HUDEP-2 (cell line): ENCODE data around the gene SBK3.
"Not testable (repeated sequence)": the region's sequence is repeated elsewhere in the genome, so short reads cannot be mapped to it uniquely, and the experiment has no call there.

Experiments
- DNase-seq, 76 experiments: peaks; one replicate each; lab custom pipeline; 2025; ENCODE audit not compliant: unreplicated experiment in 76 of 76; lab: John Stamatoyannopoulos, UW

Gene SBK3

DNA sequence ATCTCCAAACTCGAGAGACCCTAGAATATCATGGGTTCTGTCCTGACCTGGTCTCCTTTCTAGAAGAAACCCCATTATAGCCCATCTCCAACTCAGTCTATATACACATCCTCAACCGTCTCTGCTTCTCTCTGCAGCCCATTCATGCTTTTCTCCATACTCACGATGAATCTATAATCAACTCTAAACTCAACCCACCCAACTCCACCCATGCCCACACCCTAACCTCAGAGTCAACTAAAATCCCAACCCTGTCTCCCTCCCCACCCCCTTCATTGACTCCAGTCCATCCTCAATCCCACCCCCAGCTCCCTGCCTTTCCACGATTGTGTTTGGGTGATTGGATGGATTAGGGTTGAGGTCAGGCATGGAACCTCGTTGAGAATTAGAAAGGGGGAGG is 1.8 kb downstream of the SBK3 start:
- DNase-seq: no peak

DNA sequence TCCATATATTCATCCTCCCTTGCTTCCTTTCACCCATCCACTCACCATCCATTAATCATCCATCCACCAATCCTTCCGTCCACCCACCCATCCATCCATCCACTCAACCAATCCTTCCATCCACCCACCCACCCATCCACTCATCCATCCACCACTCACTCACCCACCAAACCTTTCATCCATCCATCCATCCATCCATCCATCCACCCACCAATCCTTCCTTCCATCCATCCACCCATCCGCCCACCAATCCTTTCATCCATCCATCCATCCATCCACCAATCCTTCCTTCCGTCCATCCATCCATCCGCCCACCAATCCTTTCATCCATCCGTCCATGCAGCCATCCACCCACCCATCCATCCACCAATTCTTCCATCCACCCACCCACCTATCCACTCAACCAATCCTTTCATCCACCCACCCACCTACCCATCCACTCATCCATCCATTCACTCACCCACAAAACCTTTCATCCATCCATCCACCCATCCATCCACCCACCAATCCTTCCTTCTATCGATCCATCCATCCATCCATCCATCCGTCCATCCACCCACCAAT is 3.0 kb downstream of the SBK3 start:
- no peak for DNase-seq

DNA sequence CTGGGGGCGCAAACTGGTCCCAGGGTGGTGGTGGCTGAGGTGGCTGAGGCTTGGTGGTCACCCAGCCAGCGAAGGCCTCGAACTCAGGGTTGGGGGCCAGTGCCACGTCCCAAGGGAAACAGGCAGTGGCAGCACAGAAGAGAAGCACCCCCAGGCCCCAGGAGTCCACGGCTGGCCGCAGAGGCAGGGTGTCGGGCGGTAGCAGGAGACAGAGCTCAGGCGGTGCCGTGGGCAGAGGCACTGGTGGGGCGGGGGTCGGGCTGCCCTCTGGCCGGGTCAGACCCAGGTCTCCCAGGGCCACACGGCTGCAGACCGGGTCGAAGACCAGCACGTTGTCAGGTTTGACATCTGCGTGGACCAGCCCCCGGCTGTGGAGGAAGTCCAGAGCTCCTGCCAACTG is 4.3 kb downstream of the SBK3 start:
- no peak for DNase-seq

DNA sequence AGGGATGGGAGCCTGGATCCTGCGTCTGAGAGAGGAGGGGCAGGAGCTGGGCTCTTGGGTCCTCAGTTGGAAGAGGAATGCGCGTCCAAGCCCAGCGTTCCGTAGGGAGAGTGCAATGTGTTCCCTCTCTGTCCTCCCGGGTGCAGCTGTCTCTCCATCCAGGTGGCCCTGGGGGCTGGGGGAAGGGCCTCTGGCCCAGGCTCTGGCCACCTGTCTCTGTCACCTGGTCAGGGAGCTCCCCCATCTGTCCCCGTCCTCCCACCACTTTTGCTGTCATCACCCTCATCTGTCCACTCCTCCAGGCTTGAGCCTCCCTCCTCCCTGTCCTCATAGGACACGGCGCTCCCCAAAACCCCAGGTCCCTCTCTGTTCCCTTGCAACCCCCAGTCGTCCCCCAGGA is 4.7 kb downstream of the SBK3 start:
- DNase-seq: no peak

DNA sequence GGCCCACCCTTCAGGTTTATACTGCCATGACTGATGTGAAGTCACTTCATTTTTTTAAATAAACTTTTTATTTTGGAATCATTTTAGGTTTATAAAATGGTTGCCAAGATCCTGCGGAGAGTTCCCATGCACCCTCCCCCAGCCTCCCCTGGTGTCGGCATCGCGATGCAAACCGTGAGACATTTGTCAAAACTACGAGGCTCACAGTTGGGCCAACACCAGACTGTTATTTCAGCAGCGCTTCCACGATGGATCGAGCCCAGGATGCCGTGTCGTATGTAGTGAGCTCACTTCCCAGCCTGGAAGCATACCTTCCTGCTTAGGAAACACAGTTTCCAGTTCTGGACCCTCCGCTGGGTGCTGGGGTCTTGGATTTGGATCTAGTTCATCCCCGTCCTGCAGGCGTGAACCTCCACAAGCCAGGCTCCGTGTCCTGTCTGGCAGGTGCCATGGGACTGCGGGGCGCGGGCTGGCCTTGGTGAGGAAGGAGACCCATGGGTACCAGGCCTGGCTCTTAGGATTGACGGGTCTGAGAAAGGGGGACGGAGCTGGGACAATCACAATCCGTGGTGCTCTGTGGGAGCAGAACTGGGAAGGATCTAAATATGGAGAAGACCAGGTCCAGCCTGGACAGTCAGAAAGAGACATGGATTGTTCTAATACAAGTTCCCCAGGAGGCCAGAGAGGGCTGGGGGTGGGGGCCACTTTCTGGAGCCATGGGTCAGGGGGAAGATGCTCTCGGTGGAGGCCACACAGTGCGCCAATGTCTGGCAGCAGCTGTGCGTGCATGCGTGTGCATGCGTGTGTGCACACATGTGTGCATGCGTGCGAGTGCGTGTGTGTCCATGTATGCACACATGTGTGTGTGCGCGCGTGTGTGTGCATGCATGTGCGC is 6.0 kb downstream of the SBK3 start:
- no peak for DNase-seq

DNA sequence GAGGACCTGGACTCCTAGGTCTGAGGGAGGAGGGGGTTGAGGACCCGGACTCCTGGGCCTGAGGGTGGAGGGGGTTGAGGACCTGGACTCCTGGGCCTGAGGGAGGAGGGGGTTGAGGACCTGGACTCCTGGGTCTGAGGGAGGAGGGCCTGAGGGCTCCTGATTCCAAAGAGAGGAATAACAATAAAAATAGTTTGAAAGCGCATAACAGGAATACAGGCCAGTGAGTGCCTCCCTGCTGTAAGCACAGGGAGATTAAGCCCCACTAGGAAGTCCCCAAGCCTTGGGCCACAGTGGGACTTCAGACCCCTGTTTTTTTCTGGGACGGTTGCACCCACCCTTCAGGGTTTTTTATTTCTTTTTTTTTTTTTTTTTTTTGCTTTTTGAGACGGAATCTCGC is 7.2 kb downstream of the SBK3 start:
- no peak for DNase-seq

DNA sequence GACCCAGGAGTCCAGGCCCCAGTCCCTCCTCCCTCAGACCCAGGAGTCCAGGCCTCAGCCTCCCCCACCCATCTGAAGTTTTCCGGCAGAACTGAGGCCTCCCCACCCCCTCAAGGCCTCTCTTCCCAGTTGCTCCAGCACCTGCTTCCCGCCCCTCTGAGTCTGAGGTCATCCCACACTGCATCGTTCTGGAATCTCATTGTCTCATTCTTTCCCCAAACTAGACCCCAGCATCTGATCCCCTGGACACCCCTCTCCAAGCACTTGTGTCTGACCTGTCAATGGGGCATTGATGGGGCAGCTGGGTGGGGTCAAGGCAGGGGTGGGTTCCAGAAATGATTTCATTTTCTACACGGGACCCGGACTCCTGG is 7.6 kb downstream of the SBK3 start:
- no peak for DNase-seq

DNA sequence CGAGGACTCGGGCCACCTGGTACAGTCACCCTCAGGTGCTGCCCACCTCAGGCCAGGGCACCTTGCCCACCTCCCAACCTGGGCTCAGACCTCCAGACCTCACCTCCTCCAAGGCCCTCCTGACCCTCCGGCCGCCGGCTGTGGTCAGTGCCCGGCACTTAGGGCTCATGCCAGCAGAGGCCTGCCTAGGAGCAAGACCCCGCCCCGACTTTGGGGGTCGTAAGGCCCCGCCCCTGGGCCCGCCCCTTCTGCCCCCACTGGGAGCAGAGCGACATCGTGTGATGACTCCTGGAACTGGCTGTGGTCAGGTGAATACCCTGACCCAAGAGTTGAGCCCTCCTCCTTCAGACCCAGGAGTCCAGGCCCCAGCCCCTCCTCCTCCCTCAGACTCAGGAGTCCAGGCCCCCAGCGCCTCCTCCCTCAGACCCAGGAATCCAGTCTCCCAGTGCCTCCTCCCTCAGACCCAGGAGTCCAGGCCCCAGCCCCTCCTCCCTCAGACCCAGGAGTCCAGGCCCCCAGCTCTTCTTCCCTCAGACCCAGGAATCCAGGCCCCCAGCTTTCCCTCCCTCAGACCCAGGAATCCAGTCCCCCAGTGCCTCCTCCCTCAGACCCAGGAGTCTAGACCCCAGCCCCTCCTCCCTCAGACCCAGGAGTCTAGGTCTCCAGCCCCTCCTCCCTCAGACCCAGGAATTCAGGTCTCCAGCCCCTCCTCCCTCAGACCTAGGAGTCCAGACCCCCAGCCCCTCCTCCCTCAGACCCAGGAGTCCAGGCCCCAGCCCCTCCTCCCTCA is 8.2 kb downstream of the SBK3 start, which contains the start of gene SBK2:
TSS of gene SBK2 (minus strand) at position 183 of the 790 bp plus-strand sequence. CDS start 839 bp downstream, outside the sequence.
- DNase-seq: no peak

DNA sequence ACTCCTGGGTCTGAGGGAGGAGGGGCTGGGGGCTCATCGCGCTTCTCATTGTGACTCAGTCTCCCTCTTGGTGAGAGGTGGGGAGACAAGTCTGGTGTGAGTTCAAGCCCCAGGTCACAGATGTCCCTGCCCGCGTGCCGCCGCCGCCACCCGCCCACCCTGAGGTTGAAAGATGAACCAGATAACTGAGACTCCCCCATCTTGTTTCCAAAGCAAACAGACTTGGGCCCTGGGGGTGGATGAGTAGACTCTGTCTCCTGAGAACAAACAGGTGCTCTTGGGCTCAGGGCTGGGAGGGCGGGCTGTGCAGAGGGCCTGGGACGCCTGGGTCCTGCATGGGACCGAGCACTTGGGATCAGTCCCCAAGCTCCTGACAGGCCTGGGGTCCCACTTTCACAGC is 9.0 kb downstream of the SBK3 start:
- no peak for DNase-seq

DNA sequence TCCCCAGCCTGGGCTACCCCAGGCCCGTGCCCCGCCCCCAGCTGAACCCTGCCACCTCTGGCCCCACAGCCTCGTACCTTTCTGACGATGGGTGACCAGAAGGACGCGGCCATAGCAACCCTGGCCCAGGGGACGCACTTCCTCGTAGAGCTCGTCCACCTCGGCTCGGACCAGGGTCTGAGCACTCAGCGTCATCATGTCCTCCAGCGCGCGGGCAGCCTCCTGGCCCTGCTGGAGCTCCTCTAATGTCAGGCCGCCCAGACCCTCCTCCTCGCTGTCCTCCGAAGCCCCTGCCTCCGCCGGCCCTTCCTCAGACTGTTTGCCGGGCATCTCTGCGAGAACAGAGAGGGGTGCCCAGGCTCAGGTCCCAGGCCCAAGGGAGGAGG is 9.4 kb downstream of the SBK3 start:
- DNase-seq: no peak

DNA sequence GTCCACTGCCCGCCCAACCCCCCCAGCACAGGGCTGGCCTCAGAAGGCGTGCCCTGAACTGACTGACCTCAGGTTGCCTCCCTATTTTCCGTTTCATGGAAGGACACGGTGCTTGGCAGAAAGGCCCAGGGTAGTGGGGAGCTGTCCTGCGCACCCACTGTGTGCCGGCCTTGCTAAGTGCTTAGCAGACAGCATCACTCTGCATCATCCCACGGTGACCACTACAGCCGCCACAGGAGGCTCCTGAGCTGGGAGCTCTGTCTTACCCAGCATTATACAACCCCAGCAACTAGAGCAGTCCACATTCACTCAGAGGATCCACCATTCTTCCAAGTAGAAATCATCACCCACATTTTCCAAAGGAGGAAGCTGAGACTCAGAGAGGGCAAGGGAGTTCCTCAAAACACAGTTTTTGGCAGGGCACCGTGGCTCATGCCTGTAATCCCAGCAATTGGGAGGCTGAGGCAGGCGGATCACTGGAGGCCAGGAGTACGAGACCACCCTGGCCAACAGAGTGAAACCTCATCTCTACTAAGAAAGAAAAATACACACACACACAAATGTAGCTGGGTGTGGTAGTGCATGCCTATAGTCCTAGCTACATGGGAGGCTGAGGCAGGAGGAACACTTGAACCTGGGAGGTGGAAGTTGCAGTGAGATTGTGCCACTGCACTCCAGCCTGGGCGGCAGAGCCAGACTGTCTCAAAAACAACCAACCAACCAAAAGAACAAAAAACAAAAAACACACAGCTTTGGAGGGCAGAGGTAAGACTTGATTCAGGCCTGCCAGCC is 10.0 kb downstream of the SBK3 start:
- DNase-seq: no peak

DNA sequence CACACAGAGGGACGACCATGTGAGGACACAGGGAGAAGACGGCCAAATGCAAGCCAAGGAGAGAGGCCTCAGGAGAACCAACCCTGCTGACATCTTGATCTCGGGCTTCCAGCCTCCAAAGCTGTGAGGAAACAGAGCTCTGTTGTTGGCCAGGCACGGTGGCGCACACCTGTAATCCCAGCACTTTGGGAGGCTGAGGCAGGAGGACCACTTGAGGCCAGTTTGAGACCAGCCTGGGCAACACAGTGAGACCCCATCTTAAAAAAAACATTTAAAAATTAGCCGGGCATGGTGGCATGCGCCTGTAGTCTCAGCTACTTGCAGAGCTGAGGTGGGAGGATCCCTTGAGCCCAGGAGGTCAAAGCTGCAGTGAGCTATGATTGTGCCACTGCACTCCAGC is 11.1 kb downstream of the SBK3 start:
- DNase-seq: not testable (repeated sequence)

DNA sequence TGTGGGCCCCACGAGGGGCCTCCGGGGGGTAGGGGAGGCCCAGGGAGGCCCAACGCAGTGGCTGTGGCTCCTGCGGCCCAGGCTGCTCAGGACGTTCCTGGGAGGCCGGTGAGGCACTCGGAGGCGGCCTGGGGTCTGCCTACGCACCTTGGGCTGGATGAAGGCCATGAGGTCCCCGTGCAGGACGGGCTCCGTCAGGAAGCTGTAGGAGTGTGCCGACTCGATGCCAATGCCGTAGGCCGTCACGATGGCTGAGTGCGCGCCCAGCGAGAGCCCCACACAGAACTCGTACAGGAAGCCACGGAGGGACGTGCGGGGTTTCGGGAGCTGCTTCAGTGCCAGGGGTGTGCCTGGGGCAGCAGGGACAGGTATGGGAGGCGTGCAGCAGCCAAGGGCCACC is 14.3 kb downstream of the SBK3 start:
- DNase-seq: no peak

DNA sequence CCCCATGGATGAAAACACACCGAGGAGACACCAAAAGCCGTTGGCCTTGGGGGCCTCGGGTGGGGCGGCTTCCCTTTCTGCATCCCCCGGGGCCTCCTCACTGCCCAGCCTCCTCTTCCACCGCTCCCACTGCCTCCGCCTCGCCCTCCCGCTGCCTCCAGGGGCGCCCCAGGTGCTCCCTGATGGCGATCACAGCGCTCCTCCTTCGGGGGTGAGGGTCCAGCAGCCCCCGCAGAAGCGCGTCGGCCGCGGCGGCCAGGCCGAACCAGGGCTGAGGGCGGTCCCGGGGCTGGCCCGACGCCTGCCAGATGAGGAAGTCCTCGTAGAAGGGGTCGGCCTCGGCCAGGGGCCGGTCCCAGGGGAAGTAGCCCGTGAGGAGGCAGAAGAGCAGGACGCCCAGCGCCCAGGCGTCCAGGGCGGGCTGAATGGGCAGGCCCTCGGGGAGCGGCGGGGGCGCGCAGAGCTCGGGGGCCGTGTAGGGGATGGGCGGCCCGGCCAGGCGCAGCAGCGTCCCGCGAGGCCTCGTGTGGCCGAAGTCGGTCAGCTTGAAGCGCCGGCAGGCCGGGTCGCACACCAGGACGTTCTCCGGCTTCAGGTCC is 15.6 kb downstream of the SBK3 start:
- DNase-seq: no peak

DNA sequence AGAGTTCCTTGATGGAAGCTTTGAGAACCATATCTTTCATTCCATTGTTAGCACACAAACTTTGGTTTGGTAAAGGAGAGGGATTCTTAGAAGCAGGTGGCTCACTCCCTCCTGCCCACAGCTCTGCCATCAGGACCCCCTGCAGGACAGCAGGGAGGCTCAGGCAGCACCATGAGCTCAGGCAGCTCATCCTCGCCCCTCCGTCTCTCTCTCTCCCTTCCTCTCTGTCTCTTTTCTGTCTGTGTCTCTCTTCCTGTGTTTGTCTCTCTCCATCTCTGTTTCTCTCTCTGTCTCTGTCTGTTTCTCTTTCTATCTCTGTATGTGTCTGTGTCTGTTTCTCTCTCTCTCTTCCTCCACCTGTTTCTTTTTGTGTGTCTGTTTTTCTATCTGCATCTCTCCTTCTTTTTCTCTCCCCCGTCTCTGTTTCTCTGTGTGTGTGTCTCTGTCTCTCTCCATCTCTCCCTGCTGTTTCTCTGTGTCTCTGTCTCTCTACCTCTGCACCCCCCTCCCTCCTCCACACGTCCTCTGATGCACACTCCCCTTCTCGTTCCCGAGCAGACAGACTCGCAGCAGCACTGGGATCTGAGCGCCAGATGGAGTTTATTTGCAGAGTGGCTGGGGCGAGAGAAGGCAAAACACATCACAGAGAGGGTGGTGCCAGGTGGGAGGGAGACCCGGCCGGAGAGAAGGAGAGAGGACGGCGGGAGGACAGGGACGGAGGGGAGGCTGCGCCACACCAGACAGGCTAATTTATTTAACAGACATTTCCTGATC is 17.1 kb downstream of the SBK3 start:
- no peak for DNase-seq

DNA sequence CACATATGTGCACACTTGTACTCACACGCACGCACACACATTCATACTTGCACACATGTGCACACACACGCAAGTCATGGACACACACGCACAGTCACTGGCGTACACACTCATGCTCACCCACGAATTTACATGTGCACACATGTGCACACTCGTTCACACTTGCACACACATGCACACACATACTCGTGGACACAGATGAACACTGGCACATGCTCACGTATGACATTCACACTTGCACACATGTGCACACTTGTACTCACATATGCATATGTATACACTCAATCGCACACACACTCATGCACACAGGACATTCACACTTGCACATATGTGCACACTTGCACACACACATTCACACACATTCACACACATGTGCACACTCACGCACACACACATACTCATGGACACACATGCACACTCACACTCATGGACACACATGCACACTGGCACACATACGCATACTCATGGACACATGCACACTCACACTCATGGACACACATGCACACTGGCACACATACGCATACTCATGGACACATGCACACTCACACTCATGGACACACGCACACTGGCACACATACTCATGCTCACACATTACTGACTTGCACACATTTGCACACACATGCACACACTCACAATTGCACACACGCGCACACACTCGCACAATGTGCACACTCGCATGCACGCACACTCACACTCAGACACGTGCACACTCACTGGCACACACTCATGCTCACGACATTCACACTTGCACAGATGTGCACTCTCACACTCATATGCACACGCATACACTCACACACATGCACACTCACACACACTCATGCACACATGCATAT is 17.9 kb downstream of the SBK3 start:
- no peak for DNase-seq

DNA sequence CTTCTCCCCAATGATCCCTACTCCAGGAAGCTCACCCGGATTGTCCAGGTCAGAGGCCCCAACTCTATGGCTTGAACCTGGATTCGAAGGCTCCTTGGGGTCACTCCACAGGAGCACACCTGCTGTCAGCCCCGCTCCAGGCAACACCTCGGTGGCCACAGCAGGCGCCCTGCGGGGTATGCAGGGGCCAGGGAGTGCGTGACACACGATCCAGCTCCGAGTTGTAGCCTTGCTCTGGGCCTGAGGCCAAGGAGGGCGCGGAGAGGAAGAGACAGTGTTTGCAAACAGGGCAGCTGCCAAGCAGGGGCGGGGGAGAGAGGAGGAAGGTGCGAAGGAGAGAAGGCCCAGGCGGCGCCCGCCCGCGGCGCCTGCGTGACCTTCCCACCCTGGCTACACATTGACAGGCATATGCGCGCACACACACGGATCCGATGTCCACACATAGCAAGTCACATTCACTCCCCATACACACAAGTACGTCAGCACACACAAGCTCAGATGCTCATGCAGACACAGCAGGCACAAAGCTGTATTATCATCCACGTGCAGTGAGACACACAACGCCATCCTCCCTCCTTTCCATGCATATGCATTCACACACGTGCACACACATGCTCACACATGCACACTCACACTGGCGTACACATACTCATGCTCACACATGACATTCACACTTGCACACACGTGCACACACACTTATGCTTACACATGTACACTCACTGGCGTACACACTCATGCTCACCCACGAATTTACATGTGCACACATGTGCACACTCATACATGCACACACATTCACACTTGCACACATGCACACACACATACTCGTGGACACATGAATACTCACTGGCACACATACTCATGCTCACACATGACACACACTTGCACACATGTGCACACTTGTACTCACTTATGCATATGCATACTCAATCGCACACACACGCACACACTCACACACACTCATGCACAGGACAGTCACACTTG is 18.8 kb downstream of the SBK3 start:
- DNase-seq: peak in 55 of 76 experiments; percentile 12 to 70 (median 48)
